Breast epithelium (tissue), 4 donors: ENCODE measurements around the gene ZNF516. TPM values are rescaled to one million over a fixed set of nuclear protein-coding genes. Genes with fewer than 3 reads are reported as not detected.

Source experiments
- DNase-seq, 2 donors: peaks; one replicate each; pipeline ENCODE4 v3.0.0-alpha.2; 2019; ENCODE audit warnings: low spot score in 2 of 2
- H3K27ac ChIP-seq, 2 donors: fragments of 200-600 bp; sonication (generic) in 1 of 2; one replicate each; pipeline ENCODE4 v1.5.1; 2016 to 2019; ENCODE audit warnings: mild to moderate bottlenecking in 1 of 2
- H3K27me3 ChIP-seq, 2 donors: fragments of 200-600 bp; sonication (generic) in 1 of 2; one replicate each; pipeline versions ENCODE4 v1.5.1 to v1.6.0; 2017 to 2019; ENCODE audit warnings: control low read depth in 1 of 2, mild to moderate bottlenecking in 1 of 2
- H3K36me3 ChIP-seq: fragments of 200-600 bp; one replicate; pipeline ENCODE4 v1.5.1; 2019
- H3K4me1 ChIP-seq, 2 donors: fragments of 200-600 bp; sonication (generic); one replicate each; pipeline ENCODE4 v1.5.1; 2016 to 2019; ENCODE audit warnings: control low read depth in 1 of 2
- H3K4me3 ChIP-seq, 3 donors: fragments of 200-600 bp; sonication (generic); 1 replicate in 2 of 3; 2 replicates in 1 of 3; pipeline ENCODE4 v1.5.1; 2016 to 2019; ENCODE audit warnings: mild to moderate bottlenecking in 3 of 3, moderate library complexity in 2 of 3
- H3K9me3 ChIP-seq, 2 donors: fragments of 200-600 bp; sonication (generic) in 1 of 2; one replicate each; pipeline ENCODE4 v1.5.1; 2016 to 2019; ENCODE audit warnings: control low read depth in 1 of 2
- POLR2A ChIP-seq: fragments of 450-650 bp; IDR thresholded peaks from one replicate; pipeline ENCODE4 v1.6.1; 2016; ENCODE audit warnings: antibody characterized with exemption, mild to moderate bottlenecking, moderate library complexity
- POLR2AphosphoS5 ChIP-seq, 3 donors: sonication (generic); formaldehyde crosslinking; IDR thresholded peaks; one replicate each; pipeline ENCODE4 v1.6.1; 2017; ENCODE audit warnings: antibody characterized with exemption in 3 of 3
- intact Hi-C: fragments of 100-400 bp; cut with DNase I; formaldehyde crosslinking; loops from one replicate; pipeline ENCODE4 v1.15.1; 2023; ENCODE audit warnings: low total_unique reads
- total RNA-seq, 3 donors: library from RNA; depleted of rRNA; stranded (reverse); fragments of >200 nt; gene quantifications; one replicate each; pipeline ENCODE4 v1.1.0, GENCODE V29; 2016
- TF ChIP-seq, protein P1 (sequence below), 3 donors: fragments of 450-650 bp; IDR thresholded peaks; one replicate each; pipeline ENCODE4 v1.5.1; 2016 to 2017; ENCODE audit warnings: antibody characterized with exemption in 3 of 3, mild to moderate bottlenecking in 3 of 3, moderate library complexity in 3 of 3

ZNF516 gene
- total RNA-seq, 3 donors from 2014 or later: 12.0 to 33.4 (median 24.0) TPM

DNA sequence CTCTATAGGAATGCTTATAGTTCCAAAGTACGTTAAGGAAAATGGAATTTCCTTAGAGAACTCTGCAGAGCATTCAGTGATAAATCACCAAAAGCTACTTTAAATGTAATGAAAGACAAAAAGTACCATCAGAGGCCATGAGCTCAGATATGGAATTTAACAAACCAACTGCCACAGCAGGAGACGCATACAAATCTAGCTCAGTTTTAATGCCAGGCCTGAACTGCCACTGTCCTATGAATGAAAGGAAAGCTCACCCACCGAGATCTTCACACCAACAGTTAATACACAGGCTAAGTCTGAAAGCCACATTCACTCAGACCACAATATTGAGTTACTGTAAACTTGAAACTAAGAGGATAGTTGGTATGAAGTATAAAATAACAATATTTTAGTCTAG is 126.8 kb downstream of the ZNF516 start:
- no peak for DNase-seq
- no peaks in the 10 kb centered on the region for H3K4me1 ChIP-seq
- H3K9me3 ChIP-seq: no peaks in the 10 kb centered on the region
- intact Hi-C loops: no loop called here
- no peaks in the 10 kb centered on the region for H3K27me3 ChIP-seq
- H3K27ac ChIP-seq: no peak overlapping the region
- H3K36me3 ChIP-seq: peaks cover 9% of the 10 kb centered on the region
- TF ChIP-seq POLR2A (no peak), POLR2AphosphoS5 (IDR thresholded peaks at IDR 0.05) (no peak)
- TF ChIP-seq, protein P1, sequence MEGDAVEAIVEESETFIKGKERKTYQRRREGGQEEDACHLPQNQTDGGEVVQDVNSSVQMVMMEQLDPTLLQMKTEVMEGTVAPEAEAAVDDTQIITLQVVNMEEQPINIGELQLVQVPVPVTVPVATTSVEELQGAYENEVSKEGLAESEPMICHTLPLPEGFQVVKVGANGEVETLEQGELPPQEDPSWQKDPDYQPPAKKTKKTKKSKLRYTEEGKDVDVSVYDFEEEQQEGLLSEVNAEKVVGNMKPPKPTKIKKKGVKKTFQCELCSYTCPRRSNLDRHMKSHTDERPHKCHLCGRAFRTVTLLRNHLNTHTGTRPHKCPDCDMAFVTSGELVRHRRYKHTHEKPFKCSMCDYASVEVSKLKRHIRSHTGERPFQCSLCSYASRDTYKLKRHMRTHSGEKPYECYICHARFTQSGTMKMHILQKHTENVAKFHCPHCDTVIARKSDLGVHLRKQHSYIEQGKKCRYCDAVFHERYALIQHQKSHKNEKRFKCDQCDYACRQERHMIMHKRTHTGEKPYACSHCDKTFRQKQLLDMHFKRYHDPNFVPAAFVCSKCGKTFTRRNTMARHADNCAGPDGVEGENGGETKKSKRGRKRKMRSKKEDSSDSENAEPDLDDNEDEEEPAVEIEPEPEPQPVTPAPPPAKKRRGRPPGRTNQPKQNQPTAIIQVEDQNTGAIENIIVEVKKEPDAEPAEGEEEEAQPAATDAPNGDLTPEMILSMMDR (IDR thresholded peaks at IDR 0.05): no peak
- no peak overlapping the region for H3K4me3 ChIP-seq

GRCh38 chr18:76367168-76368125 is 127.6 kb downstream of the ZNF516 start:
- TF ChIP-seq POLR2A (no peak), POLR2AphosphoS5 (IDR thresholded peaks at IDR 0.05) (no peak)
- TF ChIP-seq, protein P1 (IDR thresholded peaks at IDR 0.05): no peak
- Histone ChIP-seq H3K27ac (no peak overlapping the region), H3K27me3 (no peaks in the 10 kb centered on the region), H3K4me1 (no peaks in the 10 kb centered on the region), H3K9me3 (no peaks in the 10 kb centered on the region), H3K36me3 (peaks cover 9% of the 10 kb centered on the region), H3K4me3 (no peak overlapping the region)
- DNase-seq: peak in 1 of 2 donors; percentile 31
- intact Hi-C loops: no loop called here

DNA sequence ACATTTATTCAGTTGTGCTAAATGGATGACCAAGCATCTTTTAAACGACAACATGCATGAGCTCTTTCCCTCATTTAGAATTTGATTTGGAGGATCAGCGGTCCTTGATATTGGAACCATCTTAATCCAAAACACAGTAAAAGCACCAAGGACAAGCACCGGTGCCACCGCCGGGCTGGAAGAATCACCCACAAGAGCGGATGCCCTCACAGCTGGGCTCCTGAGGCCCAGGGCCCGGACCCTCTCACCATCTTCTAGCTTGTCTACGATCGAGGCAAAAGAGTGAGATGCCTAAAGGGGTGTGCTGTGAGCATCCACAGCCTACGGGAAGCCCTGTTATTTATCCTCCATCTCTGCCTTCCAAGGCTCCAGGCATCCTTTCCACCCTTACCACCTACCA is 129.5 kb downstream of the ZNF516 start:
- no peaks in the 10 kb centered on the region for H3K9me3 ChIP-seq
- no peak for DNase-seq
- no peak overlapping the region for H3K4me3 ChIP-seq
- H3K4me1 ChIP-seq: no peaks in the 10 kb centered on the region
- H3K36me3 ChIP-seq: peaks cover under 1% of the 10 kb centered on the region
- H3K27me3 ChIP-seq: no peaks in the 10 kb centered on the region
- TF ChIP-seq, protein P1 (IDR thresholded peaks at IDR 0.05): no peak
- intact Hi-C loops: no loop called here
- H3K27ac ChIP-seq: no peak overlapping the region

DNA sequence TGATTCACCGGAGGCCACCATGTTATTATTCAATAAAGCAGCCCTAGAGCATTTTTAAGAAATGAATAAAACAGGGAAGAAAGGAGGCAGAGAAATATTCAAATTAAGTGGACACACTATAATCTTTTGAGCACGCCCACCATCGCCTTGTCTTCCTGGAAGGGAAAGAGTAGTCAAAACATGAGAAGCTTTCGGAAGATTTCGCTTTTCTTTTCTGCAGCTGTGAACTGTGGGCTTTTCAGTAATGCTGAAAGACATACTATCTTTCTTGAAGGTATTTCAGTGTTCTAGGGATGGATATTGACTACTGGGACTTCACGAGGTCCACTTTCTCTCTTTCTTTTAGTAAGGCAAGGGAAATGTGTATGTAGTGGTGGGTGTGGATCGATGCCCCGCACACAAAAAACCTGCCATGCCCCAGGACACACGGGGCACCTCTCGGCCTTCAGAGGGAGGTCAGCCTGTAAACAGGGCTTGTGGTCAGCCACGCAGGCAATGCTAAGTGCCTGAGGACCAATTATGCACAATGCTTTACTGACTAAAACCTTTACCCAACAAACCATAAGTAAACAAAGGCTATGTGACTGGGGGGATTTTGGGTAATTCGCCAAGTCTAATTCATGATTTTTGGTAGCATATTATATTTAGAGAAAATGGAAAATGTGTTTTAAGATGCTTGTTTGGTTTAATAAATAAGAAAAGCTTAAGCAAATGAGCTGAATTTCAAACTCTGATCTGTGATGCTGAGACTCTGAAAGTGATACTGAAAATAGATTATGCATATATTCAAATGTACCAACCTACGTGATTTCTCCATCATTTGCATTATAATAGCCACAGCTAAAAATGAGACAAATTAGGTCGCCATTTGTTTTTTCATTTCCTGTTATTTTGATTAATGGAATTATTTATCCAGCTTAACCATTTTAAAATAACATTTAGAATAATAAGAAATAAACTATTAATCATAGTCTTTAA is 130.5 kb downstream of the ZNF516 start:
- H3K9me3 ChIP-seq: no peaks in the 10 kb centered on the region
- H3K36me3 ChIP-seq: no peaks in the 10 kb centered on the region
- H3K27ac ChIP-seq: no peak overlapping the region
- H3K27me3 ChIP-seq: no peaks in the 10 kb centered on the region
- intact Hi-C loops: no loop called here
- no peak for DNase-seq
- no peaks in the 10 kb centered on the region for H3K4me1 ChIP-seq
- TF ChIP-seq POLR2AphosphoS5 (IDR thresholded peaks at IDR 0.05) (no peak), POLR2A (no peak)
- TF ChIP-seq, protein P1 (IDR thresholded peaks at IDR 0.05): no peak
- H3K4me3 ChIP-seq: no peak overlapping the region
